ENCODE results near the gene MFAP1.

Gene MFAP1

DNA sequence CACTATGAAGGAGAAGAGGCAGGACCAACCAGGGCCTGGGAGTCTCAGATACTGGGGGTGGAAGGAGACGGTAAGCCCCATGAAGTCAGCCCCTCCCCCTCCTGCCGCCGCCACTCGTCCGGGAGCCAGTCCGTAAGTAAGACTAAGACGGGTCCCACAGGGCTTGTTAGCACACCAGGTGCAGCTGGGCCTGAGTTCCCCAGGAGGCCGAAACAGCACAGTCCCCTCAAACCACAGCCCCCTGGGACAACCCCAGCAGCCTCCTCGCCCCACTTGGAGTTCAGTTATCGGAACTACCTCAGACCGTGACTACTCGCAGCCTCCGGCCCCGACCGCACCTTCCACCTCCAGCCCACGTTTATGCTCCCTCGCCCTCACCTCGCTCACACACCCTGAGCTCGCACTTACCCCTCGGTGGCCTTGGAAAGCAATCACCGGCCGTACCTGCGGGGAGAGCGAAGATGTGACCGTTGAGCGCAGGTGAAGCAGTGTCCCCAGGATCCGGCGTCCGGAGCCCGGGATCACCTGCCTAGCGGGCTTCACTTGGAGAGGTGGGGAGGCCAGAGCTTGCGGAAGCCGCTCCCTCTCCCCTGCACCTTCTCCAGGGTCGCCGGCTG lies 48.3 kb downstream of the MFAP1 start:
- no peak for DNase-seq (ENCODE audit: low read depth, low spot score)

GRCh38 chr15:43775411-43775965 lies 49.0 kb downstream of the MFAP1 start:
- no peak for DNase-seq (ENCODE audit: low read depth, low spot score)

DNA sequence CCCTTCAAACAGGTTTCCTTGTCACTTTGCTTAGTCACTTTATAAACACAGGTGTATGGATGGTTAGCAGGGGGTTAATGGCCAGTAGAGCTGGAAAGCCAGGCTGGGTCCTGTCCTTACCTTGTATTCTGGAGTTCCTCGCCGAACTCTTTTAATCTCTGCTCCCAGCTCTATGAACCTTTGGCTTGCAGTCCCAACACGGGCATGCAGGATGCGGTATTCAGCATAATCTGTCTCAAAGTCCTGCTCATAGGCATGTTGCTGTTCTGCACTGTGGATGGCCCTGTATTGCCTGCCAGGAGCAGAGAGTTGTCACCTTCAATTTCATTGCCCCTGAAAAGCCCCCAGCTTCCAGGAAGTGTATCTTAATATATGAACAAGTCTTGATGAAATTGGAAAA lies 50.4 kb downstream of the MFAP1 start:
- DNase-seq (ENCODE audit: low read depth, low spot score): no peak

DNA sequence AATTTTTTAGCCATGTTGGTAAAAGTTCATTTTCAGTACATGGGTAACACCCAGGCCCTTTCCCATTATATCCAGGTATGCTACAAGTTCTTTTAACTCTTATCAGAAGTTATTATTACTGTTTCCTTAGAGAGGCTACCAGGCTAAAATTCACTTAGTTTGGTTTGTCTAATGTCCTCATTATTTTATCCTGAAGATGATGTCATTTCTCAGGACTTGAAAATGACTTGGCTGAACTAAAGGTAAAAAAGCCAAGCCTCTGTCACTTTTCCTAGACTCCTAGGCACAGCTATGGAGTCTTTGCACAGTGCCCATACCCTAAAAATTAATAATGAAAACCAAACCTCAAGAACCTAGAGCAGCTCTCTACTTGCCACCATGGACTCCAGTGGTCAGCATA lies 51.9 kb downstream of the MFAP1 start:
- DNase-seq (ENCODE audit: low read depth, low spot score): no peak

DNA sequence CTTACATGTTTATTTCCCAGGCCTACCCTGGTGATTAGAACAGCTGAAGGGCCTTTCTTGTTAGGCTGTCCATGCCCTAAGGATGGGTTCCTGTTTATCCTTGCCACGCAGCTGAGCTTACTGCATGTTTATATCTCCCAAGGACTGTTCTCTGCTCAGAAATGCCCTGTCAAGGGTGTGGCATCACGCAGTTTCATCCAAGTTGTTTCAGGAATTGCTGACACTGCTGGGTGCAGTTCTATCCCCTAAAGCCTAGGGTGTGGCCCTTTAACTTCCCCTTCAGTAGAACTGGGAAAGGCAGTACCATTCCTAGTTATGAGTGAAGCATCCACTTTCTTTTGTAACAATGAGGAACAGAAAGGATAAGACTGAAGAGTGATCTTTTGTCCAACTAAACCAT lies 52.7 kb downstream of the MFAP1 start:
- no peak for DNase-seq (ENCODE audit: low read depth, low spot score)

DNA sequence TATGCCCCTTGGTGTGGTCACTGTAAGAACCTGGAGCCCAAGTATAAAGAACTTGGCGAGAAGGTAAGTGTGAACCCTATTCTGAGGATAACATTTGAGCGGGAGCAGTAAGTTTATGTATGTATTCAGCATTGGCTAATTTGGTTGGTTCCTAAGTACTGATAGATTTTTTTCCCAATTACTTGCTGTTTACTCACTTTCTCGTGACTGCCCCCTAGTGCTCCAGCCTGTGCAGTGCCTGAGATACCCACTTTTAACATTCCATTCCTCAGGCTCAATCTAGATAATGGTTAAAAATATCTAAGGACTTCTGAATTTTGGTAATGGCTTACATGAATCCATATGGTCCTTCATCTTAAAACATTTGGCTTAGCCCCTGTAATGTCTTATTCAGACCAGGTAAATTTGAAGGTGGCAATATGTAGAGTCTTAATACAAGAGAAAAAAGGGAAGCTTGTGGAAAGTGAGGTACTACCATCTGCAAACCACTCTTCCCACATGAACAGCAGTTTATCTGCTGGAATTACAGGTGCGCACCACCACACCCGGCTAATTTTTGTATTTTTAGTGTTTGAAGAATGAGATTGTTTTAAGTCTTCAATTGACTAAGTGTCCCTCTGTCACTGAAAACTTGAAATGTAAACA lies 54.8 kb downstream of the MFAP1 start:
- DNase-seq (ENCODE audit: low read depth, low spot score): no peak

- no peak for DNase-seq (ENCODE audit: low read depth, low spot score)
Measured at GRCh38 chr15:43763819-43764446, 60.6 kb downstream of the MFAP1 start.

DNA sequence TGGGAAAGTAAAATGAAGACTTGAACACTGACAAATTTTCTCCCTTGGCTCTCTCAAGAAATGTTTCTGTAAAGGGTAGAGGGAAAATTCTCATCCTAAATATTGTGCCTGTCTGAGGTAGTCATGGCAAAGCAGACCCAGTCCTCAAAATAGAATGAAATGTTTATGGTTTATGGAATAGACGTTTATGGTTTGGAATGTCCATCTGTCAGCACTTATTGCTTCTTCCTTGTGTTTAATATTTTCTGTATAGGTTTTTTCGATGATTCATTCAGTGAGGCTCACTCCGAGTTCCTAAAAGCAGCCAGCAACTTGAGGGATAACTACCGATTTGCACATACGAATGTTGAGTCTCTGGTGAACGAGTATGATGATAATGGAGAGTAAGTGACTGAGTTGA lies 61.7 kb downstream of the MFAP1 start:
- DNase-seq (ENCODE audit: low read depth, low spot score): no peak
